Measurements from ENCODE around the gene RPL32.

Gene RPL32

DNA sequence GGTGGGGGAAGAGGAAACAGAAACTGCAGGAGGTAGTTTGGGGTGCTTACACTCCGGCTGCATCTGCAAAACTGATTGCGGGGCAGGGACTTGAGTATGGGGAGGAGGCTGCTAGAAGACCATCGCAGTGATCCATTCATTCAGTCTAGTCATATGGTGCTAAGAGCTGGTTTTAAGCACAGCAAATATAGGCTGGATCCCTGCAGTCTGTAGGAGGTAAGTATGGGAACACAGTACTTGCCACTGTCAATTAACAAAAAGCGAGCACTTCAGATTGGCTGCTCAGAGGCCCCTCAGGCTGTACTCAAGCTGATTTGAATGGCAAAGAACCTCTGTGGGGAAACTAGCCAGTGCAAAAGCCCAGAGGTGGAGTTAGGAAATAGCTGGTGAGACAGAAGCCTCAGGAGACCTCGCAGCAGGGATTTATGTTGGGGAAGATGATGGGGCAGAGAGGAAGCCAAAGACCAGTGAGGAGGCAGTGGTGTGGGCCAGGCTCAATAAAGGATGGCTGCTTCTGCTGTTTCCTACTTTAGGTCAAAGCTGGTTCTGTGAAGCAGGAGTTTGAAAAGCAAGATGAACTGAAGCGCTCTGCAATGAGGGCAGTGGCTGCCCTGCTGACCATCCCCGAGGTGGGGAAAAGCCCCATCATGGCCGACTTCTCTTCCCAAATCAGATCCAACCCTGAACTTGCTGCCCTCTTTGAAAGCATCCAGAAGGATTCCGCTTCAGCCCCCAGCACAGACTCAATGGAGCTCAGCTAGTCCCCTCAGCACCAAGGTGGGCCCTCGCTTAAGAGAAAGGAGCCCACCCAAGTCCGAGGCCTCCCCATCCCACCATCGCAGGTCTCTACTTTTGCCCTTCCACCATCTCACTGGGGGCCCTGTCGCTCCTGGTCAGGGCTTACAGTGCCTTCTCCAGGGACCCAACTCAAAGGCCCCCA, 7.9 kb downstream of the RPL32 start:
- no peak for DNase-seq (ENCODE audit: low read depth in 1 of 2, low spot score in 1 of 2)

- DNase-seq (ENCODE audit: low read depth in 1 of 2, low spot score in 1 of 2), result no peak
Measured at GRCh38 chr3:12832350-12833221, 8.8 kb downstream of the RPL32 start.

GRCh38 chr3:12831301-12831866, 10.0 kb downstream of the RPL32 start:
- DNase-seq (ENCODE audit: low read depth in 1 of 2, low spot score in 1 of 2), result no peak

- DNase-seq (ENCODE audit: low read depth in 1 of 2, low spot score in 1 of 2), result no peak
Measured at GRCh38 chr3:12830785-12831156, 10.6 kb downstream of the RPL32 start.

DNA sequence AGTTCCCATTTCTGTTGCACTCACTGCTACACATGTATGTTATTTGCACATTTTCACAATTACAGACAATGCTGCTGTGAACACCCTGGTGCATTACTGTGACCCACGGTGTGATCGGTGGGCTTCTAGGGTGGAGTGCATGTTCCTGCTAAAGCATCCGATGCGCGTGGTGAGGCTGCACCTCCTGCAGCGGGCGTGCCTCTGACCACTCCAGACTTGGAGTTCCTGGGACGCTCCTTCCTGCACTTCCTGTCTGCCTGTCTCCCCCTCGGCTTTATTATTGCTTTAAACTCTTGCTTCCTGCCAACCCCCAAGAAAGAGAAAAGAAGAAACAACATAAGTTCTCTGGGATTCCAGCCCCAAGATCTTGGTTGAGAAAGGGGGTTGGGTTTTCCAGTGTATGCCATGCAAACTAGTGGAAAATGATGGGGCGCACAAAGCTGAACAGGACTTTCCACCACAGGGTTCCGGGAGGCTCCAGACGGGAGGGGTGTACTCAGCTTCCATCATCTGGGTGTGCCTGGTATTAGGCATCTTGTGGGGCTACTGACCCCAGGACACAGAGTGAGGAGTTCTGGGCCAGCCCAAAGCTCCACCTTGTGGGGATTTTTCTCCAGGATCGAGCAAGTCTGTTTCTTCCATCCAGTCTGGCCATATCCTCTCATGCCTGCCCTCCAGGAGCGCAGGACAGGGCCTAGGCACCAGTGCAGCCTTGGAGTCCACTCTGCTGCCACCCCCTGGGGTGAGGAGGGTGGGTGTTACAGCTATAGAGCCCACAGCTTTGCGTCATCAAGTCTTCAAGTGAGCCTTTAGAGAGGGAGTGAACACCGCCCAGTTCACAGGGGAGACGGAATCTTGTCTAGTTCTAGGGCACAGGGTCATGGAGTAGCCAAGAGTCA, 11.2 kb downstream of the RPL32 start:
- DNase-seq (ENCODE audit: low read depth in 1 of 2, low spot score in 1 of 2), result no peak

GRCh38 chr3:12829404-12829803, 12.0 kb downstream of the RPL32 start:
- no peak for DNase-seq (ENCODE audit: low read depth in 1 of 2, low spot score in 1 of 2)

- DNase-seq (ENCODE audit: low read depth in 1 of 2, low spot score in 1 of 2), result no peak
Measured at GRCh38 chr3:12828751-12829150, 12.6 kb downstream of the RPL32 start.

DNA sequence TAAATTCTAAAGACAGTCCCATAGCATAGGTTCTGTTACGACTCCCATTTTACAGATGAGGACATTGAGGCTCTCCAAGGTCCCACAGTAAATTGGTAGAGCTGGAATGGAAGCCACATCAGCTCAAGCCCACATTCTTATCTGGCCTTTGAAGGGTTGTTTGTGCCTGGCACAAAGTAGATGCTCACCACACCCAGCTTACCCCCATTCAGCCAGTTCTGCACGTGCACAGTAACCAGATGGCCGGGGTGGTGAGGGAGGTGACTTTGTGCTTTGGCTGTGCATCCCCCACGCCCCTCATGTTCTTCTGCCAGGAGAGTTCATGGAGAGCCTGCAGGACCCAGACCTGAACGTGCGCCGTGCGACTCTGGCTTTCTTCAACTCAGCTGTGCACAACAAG, 16.2 kb downstream of the RPL32 start:
- DNase-seq (ENCODE audit: low read depth in 1 of 2, low spot score in 1 of 2), result no peak

DNA sequence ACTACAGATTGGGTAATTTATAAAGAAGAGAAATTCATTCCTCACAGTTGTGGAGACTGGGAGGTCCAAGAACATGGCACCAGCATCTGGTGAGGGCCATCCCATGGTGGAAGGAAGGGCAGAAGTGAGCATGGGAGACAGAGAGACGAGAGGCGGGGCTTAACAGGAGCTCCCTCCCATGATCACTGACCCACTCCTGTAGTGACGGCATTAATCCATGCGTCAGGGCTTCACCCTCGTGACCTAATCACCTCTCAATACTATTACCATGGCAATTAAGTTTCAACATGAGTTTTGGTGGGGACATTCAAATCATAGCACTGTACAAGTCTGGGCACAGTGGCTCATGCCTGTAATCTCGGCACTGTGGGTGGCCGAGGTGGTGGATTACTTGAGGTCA, 17.1 kb downstream of the RPL32 start:
- DNase-seq (ENCODE audit: low read depth in 1 of 2, low spot score in 1 of 2), result no peak

DNA sequence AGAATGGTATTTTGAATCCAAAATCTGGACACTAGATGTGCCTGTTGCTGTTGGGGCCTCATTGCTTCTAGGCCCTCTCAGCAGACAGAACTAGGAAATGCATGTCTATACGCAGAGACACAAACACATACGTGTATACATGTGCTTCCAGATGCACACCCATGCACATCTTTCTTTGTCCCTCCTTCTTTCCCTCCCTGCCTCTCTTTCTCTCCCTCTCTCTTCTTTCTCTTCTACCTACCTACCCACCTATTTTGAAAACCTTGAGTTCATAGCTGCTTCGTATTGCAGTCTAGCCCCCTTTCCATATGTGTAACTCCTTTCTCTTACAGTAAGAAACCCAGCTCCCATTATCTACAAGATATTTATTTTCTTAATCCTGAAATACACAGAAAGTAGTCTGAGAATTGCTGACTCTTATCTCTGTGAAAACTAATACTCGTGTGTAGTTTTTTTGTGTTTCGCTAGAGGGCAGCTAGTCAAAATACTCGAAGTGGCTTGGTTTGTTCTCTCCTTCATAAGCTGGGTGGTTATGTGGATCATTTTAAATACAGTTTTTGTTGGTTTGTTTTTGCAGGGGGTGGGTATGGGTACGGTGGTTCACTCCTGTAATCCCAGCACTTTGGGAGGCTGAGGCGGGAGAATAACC, 18.5 kb downstream of the RPL32 start:
- DNase-seq (ENCODE audit: low read depth in 1 of 2, low spot score in 1 of 2), result no peak

DNA sequence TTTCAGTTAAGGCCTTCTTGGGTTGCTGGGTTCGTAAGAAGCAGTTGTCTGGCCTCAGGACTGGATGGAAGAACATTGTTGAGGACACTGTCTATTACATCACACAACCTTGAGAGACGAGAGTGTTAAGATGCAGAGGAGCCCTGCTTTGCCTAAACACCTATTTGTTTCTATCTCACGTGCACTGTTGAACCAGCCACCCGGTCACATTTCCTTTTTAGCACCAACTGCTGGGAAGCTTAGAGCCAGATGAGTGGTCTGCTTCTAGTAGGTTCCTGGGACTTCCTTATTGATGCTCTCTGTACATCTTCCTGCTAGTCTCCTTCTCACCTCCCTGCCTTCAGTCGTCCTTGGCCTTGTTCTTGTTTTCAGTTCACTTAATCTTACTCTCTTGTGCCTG, 22.6 kb downstream of the RPL32 start:
- no peak for DNase-seq (ENCODE audit: low read depth in 1 of 2, low spot score in 1 of 2)

- no peak for DNase-seq (ENCODE audit: low read depth in 1 of 2, low spot score in 1 of 2)
Measured at GRCh38 chr3:12818273-12818672, 23.1 kb downstream of the RPL32 start.

GRCh38 chr3:12817343-12817710, 24.0 kb downstream of the RPL32 start:
- no peak for DNase-seq (ENCODE audit: low read depth in 1 of 2, low spot score in 1 of 2)

GRCh38 chr3:12816521-12817342, 24.6 kb downstream of the RPL32 start:
- DNase-seq (ENCODE audit: low read depth in 1 of 2, low spot score in 1 of 2), result no peak

GRCh38 chr3:12815719-12816118, 25.6 kb downstream of the RPL32 start:
- no peak for DNase-seq (ENCODE audit: low read depth in 1 of 2, low spot score in 1 of 2)

- DNase-seq (ENCODE audit: low read depth in 1 of 2, low spot score in 1 of 2), result no peak
Measured at GRCh38 chr3:12815078-12815477, 26.3 kb downstream of the RPL32 start.

- DNase-seq (ENCODE audit: low read depth in 1 of 2, low spot score in 1 of 2), result no peak
Measured at GRCh38 chr3:12813967-12814366, 27.4 kb downstream of the RPL32 start.

DNA sequence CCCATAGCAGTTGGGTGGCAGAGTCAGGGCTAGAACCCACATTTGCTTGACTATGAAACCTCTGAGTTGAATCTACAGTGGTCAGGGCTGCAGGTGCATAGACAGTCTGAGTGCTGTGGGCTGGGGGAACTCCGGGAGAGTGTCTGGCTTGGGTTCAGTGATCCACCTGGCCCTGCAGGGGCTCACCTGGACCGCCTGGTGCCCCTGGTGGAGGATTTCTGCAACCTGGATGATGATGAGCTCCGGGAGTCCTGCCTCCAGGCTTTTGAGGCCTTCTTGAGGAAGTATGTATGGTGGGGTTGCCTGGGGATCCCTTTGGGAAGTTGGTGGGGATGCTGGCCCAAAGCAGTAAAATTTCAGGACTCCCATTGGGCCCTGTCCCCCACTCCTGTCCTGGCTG, 28.6 kb downstream of the RPL32 start:
- no peak for DNase-seq (ENCODE audit: low read depth in 1 of 2, low spot score in 1 of 2)

- no peak for DNase-seq (ENCODE audit: low read depth in 1 of 2, low spot score in 1 of 2)
Measured at GRCh38 chr3:12810961-12811360, 30.4 kb downstream of the RPL32 start.

Data from stimulated activated CD4-positive, alpha-beta T cell treated with anti-CD3 and anti-CD28 coated beads, Interleukin-15, amount 100 ng/mL, for 1 hour (primary cell).